Loucy (cell line): ENCODE results near the gene USP6.
"Not testable (repeated sequence)": the region's sequence is repeated elsewhere in the genome, so short reads cannot be mapped to it uniquely, and the experiment has no call there.

ENCODE experiments used
- CTCF ChIP-seq: fragments of 200-600 bp; sonication (generic); conservative IDR thresholded peaks from 2 replicates; pipeline ENCODE4 v1.5.1; 2014; ENCODE audit warnings: mild to moderate bottlenecking, antibody characterized with exemption, low read length
- EZH2phosphoT487 ChIP-seq: fragments of 200-600 bp; IDR thresholded peaks from 2 replicates; pipeline ENCODE4 v1.6.1; 2018; ENCODE audit warnings: antibody characterized with exemption, mild to moderate bottlenecking, moderate library complexity, borderline replicate concordance

GRCh38 chr17:5165791-5166564, 50.1 kb downstream of the USP6 start:
- TF ChIP-seq CTCF, EZH2phosphoT487: not testable (repeated sequence)
